Activated CD4-positive, CD25-positive, alpha-beta regulatory T cell treated with anti-CD3 and anti-CD28 coated beads, Interleukin-2, amount 50 U/mL, for 72 hours (primary cell): ENCODE results near the gene GMFB.
"Not testable (repeated sequence)": the region's sequence is repeated elsewhere in the genome, so short reads cannot be mapped to it uniquely, and the experiment has no call there.

Source experiments
- DNase-seq: peaks from one replicate; pipeline ENCODE4 v3.0.0; 2021

GMFB gene

DNA sequence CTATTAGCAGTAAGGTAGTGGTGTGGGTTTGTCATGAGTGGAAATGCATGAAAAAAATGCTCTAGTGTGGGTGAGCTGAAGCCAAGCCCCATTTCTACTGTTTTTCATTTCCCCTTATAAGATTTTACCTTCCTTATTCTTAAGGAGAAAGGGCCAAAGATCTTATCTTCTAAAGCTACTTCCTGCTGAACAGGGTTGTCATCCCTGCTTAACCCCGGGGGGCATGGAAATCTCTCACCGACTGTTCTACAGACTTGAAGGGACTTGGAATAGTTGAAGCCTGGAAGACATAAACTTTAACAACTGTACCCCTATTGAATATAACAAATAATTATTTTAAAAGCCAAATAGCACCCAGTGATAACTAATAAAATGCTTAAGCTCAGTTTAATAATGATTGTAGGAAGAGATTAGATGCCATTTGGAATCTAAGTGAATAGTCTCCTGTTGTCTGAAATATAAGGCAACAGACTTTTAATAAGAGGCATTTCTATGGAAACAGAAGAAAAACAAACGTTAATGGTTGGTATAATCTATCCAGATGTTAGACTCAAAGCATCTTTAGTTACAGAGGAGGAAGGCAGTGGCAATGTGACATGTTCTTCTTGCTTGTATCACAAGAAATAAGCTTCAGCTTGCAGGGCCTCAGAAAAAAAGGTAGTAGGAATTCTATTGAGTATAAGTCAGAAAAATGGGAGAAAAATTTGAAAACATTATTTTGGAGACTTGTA, 1.8 kb upstream of the GMFB start:
- no peak for DNase-seq

DNA sequence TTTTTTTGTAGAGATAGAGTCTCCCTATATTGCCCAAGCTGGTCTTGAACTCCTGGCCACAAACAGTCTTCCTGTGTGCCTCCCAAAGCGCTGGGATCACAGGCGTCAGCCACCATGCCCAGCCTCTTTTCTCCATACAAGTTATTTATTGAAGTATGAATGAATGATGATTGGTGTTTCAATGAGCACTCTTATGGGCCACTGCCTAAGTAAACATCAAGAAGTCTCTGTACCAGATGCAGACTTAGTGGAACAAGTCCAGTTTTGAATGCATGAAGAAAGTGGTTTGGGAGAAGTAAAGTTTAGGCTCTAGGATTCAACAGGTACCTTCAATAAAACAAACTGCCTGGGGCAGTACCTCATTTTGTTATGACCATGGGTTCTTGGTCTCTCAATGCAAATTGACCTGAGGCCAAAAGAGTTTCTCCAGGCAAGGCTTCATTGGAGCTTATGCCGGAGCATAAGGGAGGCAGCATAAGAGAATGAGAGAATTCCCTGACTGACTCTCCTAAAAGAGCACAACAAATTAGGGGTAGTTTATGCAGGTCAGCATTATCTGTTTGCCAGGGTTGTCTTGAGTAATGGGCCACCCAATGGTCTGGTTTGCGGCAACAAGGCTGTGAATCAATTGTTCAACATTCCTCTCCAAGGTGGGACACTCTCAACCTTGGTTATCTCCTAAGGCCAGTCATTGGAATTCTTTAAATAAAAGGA, 1.1 kb upstream of the GMFB start:
- DNase-seq: no peak

DNA sequence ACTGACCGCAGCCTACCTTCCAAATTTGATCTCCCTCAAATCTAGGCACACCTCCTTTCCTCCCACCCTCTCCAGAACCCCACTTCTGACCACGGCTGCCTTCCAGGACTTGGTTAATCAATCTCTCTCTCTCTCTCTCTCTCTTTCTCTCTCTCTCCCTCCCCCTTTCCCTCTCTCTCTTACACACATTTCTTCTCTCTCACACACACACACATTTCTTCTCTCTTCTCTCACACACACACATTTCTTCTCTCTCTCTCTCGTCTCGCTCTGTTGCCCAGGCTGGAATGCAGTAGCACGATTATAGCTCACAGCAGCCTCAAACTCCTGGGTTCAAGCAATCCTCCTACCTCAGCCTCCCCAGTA, 521 bp upstream of the GMFB start:
- DNase-seq: no peak

DNA sequence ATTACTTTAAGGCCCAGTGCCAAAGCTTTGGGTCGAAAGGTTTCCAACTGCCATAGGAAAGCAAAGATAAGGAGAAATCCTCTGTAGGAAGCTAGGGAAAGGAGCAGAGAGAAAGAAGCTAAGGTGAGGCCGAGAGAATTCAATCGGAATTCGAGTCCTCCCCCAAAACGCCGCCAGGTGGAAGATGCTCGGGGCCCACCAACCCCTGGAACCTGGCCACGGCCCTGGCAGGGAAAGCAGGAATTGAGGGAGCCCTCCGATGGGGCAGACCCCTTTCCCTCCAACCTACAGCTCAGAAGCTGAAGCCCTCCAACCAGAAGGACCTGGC, 498 bp downstream of the GMFB start:
- DNase-seq: no peak

DNA sequence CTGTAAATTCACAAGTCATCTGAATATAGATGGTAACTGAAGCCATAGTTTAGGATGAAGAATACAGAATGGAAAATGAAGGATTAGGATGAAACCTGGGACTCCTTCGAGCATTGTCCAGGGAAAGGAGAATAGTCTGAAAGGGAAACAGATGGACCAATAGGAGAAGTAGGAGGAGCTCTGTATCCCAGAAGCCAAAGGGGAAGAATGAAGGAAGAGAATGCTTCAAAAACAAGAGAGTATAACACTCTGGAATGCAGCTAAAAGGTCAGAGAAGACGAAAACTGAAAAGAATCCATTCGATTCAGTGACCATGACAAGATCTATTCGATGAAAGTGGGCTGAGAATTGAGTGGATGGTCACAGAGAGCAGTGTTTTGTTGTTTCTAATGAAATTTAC, 1.0 kb downstream of the GMFB start:
- no peak for DNase-seq

DNA sequence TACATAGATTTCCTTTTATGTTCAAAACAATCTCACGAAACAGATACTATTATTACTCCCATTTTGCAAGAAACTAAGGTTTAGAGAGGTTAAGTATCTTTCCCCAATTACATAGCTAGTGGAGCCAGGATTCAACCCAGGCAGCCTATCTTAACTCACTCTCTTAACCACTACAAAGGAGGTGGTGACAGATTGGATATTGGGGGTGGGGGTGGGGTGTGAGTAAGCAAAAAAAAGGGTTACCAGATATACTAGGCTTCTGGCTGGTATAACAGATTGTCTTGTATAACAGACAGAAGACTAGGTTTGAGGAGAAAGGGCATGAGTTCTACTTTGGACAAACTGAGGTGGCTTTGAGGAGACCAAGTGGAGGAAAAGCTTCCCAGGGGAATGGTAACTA, 2.1 kb downstream of the GMFB start:
- DNase-seq: no peak

DNA sequence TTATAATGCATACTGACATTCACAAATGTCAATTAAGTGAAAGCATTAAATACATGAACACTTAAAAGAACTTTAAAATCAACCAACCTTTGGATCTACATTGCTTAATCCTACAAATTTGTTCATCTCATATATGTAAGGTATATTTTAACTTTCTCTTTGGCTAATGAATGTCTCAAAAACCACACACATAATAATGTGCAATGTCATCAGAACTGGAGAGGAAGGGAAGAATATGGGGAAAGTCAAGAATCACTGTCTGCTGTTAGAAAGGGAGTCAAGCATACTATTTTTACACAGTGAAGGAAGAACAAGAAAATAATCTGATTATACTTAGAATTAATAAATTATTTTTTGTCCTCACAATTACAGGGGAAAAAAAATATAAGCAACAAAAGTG, 4.9 kb downstream of the GMFB start:
- no peak for DNase-seq

DNA sequence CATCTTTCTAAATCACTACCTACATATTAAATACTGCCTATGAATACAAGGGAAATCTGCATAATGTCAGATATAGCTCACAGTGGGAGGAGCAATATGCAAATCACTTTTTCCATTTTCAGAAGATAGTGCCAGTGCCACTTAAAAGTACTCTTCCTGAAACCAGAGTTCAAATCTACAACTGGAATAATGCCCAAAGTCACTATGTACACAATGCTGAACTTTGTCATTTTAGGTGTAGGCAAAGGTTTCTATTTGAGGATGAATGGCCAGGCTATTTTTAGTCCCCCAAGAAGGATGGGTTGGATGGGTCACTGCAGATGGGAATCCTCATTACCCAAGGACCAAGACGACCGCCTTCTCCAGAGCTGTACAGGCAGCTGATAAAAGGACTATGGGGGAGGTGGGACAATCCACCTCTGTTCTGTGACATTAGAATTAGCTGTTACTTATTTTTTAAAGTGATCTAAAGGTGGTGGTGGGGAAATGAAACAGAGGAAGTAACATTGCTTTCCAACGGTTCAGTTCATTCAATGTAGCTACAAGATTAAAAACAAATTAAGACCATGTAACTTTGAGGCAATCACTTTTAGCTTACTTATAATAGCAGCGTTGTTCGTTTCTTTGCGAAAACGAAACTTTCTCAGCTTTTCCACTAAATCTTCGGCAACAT, 5.6 kb downstream of the GMFB start:
- DNase-seq: no peak

DNA sequence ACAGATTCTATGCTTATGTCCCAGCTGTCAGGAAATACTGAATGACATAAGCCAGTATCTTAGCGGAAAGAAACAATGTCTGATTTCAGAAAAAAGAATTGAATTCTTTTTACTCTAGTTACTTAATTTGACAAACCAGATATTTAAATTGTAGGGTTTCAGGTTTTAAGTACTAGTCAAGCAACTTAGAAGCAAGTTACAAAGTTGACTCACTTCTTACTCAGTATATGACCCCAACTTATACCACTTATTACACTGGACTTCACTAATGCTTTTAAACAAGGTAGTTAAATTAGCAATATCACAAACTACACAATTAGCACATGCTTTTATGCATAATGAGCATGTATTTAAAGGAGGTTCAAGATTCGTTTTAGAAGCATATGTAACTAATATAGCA, 7.1 kb downstream of the GMFB start:
- DNase-seq: no peak

DNA sequence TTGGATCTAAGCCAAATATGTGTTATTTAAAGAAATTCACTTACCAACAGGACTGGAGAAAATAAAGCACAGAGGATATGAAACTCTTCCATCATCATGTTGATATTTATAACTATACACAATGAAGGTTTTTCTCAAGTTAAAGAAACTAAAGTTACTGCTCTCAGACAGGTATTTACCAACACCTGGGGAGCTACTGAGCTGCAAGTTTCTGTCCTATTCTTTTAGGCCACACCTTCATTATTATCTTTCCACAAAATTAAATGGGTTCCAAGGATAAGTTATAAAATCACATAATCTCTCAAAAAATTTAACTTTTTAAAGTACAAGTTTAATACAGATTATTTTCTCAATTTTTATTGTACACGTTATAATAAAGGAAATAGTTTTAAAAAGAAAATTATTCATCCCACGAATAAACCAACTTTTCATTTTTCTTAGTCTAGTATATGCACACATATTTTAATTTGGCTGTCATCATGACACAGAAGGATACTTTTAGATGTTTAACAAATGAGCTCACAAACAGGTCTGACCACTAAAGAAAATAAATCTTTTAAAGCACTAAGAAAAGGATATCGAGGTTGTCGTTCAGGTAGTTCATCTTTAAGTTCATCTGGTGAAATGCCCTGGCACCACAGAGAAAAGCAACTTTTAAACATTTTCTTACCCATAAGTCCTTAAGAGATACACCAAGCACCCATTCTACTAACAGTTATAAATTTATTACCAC, 7.8 kb downstream of the GMFB start:
- DNase-seq: no peak

DNA sequence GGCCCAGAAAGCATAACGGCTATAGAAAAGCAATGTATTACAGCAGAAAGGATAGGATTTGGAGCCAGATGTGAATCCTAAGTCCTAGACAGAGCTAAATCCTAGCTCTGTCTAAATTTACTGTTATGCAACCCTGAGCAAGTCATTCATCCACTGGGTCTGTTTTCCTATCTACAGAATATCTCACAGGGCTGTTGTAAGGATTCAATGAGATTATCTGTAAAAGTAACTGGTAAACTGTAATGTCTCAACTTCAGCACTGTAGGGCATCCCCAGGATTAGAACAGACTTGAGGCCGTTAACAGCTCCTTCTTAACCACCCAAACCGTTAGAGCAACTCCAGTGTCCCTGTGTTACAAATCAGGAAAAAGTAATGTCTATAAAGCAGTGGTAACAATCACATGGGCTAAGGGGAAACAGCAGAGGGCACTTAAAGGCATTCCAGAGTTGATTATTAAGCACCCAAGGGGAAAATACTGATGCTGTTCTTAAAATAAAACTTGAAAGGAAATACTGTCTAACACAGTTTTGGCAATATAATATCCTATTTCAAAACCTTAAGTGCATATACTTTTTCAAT, 10.1 kb downstream of the GMFB start:
- DNase-seq: no peak

DNA sequence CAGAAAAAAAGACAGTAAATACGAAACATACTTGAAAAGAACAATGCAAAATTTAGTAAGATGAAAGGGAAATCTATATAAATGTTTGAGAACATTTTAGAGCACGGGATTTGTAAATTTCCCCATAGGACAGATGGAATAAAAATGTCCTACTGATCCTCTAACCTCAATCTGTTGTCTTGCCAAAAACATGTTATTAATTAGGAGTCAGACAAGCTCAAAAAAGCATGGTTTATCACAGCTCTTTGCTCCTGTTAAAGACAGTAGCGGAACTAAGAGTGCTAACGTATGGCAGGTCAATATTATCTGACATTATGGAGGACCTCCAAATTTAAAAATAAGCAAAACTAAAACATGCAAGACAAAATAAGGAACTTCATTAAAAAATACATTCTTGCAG, 12.9 kb downstream of the GMFB start:
- DNase-seq: no peak

DNA sequence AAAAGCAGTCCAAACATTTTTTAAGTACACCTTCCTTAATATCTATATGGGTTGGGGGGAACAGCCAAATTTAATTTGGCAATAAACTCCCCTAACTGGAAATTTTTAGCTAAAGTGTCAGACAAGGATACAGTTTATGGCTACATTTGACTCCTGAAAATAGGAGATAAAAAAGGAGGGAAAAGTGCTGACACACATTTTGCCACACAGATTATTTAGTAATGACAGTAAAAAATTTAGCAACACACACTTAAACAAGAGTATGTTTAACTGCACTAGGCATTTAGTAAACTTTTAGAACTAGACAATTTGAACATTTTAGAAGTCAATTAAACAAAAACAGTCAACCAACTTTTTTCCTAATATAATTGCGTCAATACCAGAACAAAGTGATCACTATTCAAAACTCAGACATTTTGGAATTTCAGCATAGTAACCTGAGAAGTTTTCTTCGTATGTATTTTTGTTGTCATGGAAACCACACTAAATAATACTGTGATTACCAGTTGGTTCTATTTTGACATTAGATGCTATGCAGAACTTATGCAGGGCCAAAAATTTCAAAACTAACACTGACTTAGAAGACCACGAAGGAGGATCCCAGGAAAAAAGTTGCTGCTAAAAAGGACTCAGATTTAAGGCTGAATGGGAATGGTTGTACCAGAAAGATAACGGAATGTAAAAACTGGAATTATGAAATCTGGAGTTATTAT, 13.4 kb downstream of the GMFB start:
- no peak for DNase-seq

DNA sequence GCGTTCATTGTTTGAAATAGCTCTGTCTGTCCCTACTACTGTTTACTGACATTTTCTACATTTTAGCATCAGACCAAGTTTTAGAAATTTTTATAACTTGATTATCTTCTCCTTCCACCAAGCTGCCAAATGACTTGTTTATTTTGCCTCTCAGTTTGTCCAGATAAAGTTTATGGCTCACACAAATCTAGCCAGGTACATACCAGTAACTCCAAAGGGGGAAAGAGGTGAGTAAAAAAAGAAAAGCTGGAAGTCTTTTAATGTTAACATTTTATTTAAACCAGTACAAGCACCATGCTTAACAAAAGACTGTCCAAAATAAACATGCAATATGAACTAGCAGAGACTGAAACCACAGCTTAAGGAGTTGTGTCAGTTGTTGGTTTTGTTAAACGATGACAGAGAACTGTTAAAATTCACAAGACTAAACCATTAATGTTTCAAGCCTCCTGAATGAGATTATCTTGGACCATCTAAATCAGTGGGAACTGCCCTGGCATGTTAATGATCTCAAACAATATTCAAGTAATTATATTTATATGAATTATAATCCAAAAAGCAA, 14.5 kb downstream of the GMFB start:
- no peak for DNase-seq

DNA sequence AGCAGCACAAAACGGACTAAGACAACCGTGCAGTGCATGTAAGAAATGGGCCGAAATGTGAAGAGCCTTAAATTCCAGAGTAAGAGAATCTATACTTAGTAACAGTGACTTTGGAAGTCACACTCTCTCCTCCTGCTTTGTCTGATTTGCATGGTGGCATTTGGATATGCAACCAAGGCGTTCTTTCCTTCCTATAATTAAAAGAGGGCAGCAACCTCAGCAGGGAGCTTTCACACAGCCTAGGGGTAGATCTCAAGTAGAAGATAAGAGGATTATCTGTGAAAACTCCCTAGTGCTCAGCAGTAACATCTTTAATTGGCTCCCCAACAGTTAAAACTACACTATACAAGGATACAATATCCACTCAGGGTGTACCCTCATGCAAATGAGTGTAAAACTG, 16.5 kb downstream of the GMFB start:
- DNase-seq: no peak

DNA sequence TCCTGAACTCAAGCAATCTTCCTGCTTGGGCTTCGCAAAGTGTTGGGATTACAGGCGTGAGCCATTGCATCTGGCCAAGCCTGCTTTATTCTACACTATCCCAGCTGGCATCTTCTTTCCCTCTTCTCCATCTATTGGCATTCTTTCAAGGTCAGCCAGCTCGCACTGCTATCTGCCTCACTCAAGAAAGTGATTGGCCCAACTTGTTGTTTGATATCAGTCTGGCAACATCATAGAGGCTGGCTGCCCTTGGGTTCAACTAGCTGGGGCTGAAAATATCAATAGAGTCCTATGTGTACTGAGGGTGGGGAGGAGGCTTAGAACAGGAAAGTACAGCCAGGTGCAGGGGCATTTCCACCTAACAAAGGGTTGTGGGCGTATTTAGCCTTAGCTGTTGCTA, 17.1 kb downstream of the GMFB start:
- DNase-seq: no peak

DNA sequence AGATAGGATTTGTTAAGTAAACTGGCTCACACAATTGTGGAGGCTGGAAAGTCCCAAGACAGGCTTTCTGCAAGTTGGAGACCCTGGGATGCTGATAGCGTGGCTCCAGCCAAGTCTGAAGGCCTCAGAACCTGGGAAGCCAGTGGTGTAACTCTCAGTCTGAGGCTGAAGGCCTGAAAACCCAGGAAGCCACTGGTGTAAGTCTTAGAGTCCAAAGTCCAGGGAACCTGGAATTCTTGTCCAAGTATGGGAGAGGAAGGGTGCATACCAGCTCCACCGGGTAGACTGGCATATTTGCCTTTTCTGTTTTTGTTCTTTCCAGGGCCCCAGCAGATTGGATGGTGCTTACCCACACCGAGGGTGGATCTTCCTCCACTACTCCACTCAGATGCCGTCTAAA, 18.1 kb downstream of the GMFB start:
- no peak for DNase-seq

DNA sequence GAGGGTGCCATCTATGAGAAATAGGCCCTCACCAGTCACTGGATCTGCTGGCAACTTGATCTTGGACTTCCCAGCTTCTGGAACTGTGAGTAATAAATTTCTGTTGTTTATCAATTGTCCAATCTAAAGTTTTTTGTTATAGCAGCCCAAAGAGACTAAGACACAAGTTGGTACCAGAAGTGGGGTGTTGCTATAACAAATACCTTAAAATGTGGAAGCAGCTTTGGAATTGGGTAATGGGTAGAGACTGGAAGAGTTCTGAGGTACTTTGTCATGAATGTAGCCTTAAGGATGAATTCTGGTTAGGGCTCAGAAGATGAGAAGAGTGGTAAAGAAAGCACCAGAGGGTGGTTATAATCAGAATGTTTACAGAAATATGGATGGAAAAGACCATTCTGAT, 21.5 kb downstream of the GMFB start:
- DNase-seq: no peak

DNA sequence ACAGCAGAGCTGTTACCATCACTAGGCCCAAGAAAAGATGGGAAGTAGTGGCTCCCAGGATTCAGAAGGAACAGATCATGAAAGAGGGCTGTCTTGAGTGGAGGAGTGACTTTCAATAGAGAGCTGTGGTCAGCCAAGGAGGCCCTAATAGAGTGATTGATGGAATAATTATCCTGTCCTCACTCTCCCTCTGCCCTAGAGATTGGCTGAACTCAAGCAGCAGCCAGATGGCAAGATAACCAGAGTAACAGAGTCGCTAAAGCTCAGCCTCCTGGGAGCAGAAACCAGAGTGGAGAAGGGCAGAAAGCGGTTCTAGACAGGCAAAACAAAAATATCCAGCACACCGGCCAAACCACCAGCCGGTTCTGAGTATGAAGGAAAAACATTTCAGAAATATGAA, 23.1 kb downstream of the GMFB start:
- no peak for DNase-seq

DNA sequence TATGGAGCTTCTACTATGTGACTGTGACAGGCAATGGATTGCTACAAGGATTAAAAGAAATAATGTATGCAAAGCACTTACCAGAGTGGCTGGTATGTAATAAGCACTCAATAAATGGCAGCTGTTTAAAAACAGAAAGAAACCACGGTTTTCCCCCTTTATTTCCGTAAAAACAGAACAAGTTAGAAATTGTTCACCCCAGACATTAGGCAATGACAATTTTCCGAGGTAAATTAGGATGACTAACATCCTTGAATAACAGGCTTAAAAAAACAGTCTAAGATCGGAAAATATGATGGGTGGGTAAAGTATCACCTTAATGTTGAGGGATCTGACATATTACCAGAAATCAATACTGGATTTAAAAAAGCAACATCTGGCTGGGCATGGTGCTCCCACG, 26.7 kb downstream of the GMFB start:
- no peak for DNase-seq

DNA sequence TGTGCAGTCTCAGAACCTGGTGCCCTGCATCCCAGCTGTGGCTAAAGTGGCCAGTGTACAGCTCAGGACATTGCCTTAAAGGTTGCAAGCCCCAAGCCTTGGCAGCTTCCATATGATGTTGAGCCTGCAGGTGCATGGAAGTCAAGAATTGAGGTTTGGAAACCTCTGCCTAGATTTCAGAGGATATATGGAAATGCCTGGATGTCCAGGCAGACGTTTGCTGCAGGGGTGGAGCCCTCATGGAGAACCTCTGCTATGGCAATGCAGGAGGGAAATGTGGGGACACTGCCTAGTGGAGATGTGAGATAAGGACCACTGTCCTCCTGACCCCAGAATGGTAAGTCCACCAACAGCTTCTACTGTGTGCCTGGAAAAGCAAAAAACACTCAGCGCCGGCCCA, 29.7 kb downstream of the GMFB start:
- DNase-seq: no peak

DNA sequence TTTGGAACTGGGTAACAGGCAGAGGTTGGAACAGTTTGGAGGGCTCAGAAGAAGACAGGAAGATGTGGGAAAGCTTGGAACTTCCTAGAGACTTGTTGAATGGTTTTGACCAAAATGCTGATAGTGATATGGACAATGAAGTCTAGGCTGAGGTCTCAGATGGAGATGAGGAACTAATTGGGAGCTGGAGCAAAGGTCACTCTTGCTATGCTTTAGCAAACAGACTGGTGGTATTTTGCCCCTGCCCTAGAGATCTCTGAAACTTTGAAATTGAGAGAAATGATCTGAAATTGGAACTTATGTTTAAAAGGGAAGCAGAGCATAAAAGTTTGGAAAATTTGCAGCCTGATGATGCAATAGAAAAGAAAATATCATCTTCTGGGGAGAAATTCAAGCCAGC, 30.2 kb downstream of the GMFB start:
- not testable (repeated sequence) for DNase-seq

DNA sequence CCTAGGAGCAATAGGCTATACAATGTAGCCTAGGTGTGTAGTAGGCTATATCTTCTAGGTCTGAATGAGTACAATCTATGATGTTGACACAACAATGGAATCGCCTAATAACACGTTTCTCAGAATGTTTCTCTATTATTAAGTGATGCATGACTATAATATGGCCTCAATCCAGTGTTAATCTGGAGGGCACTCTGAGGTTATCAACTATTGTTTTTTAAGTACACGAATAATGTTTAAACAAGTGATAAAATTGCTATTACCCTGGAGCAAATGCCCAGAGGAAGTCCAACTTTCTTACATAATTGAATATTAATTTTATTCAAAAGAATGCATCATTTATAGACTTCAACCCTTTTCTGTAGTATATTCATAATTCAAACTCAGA, 31.2 kb downstream of the GMFB start:
- DNase-seq: no peak
